ENCODE data around the gene LRRFIP1.

The LRRFIP1 gene

GRCh38 chr2:237691029-237691907 is 63.9 kb downstream of the LRRFIP1 start:
- no peak for DNase-seq

GRCh38 chr2:237691908-237692600 is 64.7 kb downstream of the LRRFIP1 start:
- peak; percentile 96 for DNase-seq

DNA sequence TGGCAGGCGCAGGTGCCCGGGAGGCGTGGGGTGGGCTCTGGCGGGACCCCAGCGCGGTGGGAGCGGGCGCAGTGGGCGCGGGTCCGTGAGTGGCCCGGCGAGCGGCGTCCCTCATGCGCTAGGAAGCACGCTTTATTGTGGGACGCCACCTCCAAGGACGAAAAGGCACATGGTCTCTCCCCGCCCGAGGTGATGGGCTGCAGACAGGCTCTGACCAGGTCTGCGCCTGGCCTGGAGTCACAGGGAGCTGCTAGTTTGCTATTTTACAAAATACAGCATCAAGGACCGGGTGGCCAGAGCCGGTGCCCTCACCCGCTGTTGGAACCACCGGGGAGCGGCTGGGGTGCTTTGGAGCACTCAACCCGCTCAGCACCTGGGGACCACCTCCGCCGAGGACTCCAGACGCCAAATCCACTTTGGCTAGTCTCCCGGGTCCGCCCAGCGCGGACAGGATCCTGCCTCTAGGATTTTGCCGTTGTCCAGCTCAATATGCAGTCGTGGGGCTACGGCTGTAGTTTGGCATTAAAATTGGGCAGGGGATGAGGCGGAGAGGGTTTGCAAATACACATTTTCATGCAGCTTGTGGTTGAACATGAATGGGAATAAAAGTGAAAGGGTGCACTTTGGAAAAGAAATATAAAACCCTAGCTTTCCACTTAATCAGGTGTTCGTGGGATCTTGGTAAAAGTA is 65.4 kb downstream of the LRRFIP1 start:
- DNase-seq = peak; percentile 30

GRCh38 chr2:237693291-237693994 is 66.1 kb downstream of the LRRFIP1 start:
- DNase-seq = peak; percentile 83

- DNase-seq = peak; percentile 66
Measured at GRCh38 chr2:237694415-237695194, 67.2 kb downstream of the LRRFIP1 start.

DNA sequence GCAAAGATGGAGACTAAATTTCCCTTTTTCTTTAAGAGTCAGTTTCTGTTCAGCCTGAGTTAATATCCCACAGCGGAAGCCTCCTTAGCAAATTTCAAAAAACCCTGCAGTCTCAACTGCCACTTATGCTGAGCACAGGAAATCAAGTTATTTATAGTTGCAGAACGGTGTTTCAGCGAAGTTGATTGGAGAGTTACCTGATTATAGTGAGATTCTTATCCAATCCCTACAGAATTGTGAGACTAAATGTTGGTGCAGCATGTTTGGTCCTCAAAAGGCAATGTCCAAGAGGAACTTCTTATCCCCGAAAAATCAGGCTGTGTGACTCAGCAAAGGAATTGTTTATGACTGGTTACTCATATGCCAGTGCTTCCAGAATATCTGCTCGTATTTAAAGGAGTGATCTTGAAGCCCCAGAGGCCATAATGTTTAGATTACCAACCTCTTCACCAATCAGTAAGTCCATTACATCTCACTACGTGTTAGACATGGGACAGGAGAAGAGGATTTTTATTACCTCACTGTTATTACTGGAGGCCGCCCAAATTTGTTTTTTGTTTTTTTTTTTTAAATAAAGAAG is 67.9 kb downstream of the LRRFIP1 start:
- peak; percentile 74 for DNase-seq

DNA sequence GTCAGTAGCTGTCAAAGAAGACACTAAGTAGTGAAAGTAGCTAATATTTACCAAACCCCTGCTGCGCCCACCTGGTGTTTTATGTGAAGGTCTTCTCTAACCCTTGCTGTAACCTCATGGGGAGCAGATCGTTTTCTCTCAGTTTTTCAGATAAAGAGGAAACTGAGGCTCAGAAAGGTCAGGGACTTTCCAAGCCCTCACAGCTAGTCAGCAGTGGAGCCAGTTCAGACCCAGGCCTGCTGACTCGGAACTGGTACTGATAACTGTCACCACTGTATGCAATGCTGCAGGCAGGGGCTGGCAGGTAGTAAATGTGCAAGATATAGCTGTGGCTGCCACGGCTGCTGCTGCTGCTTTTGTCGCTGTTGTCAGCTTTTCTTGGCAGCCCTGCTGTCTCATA is 69.1 kb downstream of the LRRFIP1 start:
- peak; percentile 80 for DNase-seq

- DNase-seq = peak; percentile 35
Measured at GRCh38 chr2:237697586-237698357, 70.4 kb downstream of the LRRFIP1 start.

DNA sequence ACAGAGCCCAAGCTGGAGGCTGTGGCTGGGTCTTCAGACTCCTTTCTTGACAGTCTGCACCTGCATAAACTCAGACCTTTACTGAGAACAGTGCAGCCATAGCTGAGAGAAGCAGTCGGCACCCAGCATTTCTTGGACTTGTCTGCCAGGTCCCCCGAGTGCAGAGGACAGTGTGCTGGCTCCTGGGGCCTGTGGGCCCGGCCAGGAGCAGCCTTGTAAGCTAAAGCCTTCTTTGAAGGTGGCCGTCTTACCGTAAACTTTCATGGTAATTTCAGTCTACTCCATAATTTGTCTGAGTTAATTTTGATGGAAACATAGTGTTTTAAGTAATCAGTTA is 70.9 kb downstream of the LRRFIP1 start:
- no peak for DNase-seq

DNA sequence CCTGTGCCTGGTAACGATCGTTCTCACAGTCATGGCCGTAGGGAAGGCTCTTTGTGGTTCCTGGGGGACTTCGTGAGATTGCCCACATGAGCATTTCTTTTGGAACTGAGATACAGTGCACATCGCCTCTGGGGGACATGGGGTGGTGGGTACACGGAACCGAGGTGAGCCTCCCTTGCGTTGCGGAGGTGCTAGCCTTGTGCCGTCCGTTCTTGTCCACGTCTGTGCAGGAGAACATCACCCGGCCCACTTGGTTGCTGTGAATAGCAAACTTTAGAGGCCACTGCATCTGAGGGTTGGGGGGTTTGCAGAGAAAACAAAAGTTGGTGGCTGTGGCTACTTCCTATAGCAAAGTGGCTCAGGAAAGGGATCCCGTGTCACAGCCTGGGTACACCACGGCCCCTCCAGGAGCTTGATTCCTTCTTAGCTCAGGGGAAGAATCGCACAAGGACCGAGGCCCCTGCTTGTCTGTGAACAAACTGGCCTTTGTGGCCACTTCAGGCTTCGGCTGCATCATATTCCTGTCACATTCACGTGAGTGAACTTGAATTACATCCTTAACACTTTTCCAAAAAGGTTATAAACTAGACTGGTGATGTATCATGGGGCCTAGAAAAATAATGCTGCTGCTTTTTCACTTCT is 72.6 kb downstream of the LRRFIP1 start:
- no peak for DNase-seq

- DNase-seq = peak; percentile 77
Measured at GRCh38 chr2:237700512-237701032, 73.2 kb downstream of the LRRFIP1 start.

GRCh38 chr2:237701033-237701858 is 73.9 kb downstream of the LRRFIP1 start:
- DNase-seq = no peak

DNA sequence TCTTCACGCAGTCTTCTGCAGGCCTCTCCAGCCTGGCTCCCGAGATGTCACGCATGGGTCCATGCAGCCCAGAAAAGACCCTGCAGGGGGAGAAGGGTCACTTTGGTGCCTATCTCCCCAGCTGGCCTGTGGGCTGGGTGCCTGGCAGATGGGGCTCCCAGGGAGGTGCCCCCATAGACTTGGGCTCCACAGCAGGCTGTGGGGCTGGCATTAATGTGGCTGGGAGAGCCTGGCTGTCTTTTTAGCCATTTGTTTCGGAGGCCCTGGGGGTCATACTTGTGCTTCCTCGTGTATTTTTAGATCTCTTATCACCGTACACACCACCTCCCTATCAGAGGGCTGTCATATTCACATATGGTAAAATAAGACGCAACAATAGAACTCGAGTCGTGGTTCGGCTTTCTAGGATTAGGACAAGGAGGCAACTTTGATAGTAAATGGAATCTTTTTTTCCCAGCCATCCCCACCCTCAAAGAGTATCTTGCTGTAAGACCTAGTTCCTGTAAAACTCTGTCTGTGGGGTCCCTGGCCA is 74.5 kb downstream of the LRRFIP1 start:
- DNase-seq = no peak

GRCh38 chr2:237702441-237703391 is 75.3 kb downstream of the LRRFIP1 start:
- peak; percentile 71 for DNase-seq

DNA sequence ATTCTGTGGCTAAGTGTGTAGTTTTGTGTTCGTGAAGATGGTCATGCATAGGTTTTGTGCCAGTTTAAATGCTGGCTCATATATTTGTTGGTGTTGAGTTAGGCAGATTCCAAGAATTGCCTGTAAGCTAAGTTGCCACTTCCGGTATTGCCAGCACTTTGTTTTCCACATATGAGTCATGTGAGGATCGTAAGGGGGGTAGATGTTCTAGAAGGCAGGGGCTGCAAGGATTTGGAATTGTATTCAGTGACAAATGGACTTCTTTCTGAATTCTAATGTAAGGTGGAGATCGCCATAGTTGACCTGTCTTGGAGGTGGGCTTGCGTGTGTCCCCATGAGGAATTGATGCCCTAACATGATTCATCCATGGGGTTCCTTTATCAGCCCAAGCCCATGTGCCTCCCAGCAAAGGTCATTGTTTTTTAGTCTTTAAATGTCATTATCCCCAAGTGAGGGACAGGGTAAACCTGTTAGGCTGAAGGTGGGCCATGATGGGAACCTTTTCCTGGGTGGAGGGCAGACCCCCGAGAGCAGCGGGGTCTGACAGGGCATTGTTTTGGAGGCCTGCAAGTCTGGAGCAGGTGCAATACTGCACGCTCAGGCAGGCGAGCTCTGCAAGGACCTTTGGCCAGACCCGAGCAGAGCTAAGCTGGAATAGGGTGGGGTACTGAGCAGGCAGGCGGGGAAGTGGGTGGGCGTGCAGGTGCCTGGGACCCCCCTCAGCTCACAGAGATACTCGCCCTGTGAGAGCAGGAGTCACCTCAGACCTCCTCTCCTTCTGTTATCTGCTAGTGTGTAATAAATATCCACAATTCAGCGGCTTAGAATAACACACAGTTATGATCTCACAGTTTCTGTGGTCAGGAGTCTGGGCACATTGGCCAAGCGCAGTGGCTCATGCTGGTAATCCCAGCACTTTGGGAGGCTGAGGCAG is 77.4 kb downstream of the LRRFIP1 start:
- peak; percentile 70 for DNase-seq

DNA sequence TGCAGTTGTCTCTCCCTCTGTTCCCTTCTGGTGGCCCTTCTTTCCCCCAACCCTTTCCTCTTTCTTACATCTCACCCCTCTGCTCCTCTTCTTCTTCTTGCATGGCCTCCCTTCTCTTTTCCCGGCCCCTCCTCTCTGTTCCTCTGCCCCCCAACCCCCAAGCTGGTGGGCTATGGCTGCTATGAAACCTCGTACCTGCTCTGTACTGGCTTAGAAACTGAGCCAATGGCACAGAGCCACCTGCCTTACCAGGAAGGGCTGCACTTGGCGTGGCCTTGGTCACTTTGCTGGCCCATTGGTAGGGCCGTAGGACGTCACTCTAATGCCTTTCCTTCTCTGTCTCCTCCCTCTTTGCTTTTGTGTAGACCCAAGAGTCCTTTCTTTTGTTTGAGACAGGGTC is 78.9 kb downstream of the LRRFIP1 start:
- DNase-seq = no peak

DNA sequence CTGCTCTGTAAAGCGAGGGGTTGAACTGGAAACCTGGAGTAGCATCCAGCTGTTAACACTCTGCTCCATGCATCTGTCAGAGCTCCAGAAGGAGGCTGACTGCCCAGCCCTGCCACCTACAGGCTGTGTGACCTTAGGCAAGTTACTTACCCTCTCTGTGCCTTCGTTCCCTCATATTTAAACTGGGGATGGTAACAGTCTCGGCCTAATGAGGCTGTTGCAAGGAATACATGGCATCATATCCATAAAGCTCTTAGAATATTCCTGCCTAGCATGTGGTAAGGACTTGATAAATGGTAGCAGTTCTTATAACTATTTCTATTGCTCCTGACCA is 80.6 kb downstream of the LRRFIP1 start:
- DNase-seq = no peak

Data from activated CD4-positive, alpha-beta T cell treated with anti-CD3 and anti-CD28 coated beads, Interleukin-2, amount 50 U/mL, for 16 hours (primary cell).